Keratinocyte (primary cell): ENCODE data around the gene PCED1A. TPM values are rescaled to one million over a fixed set of nuclear protein-coding genes. Genes with fewer than 3 reads are reported as not detected.

Experiments
- DNase-seq: peaks from one replicate; pipeline ENCODE4 v3.0.0-alpha.2; 2011; ENCODE audit warnings: low read depth, missing footprints, low spot score
- FAIRE-seq: peaks from 2 replicates; lab custom pipeline; 2011; peaks lifted over from hg19 to GRCh38; lab: Jason Lieb, UNC
- H2AFZ ChIP-seq: 2 replicates; pipeline ENCODE4 v1.6.0; 2012; ENCODE audit warnings: low read length, control low read depth, inconsistent platforms; ENCODE audit not compliant: control insufficient read depth
- H3K27ac ChIP-seq: 2 replicates; pipeline ENCODE4 v1.5.1; 2011; ENCODE audit warnings: low read length; ENCODE audit not compliant: control insufficient read depth, insufficient read depth
- H3K27me3 ChIP-seq: 3 replicates; pipeline ENCODE4 v1.6.0; 2011; ENCODE audit warnings: low read length; ENCODE audit not compliant: control insufficient read depth, insufficient read depth; ENCODE audit errors: extremely low read depth
- H3K36me3 ChIP-seq, 2 experiments: 2 replicates in 1 of 2; 3 replicates in 1 of 2; pipeline ENCODE4 v1.5.1; 2011; ENCODE audit warnings: low read length in 2 of 2, mild to moderate bottlenecking in 1 of 2; ENCODE audit not compliant: control insufficient read depth in 2 of 2, insufficient read depth in 2 of 2; ENCODE audit errors: extremely low read depth in 1 of 2
- H3K4me1 ChIP-seq: 3 replicates; pipeline ENCODE4 v1.5.1; 2011; ENCODE audit warnings: low read length; ENCODE audit not compliant: control insufficient read depth, insufficient read depth; ENCODE audit errors: extremely low read depth
- H3K4me2 ChIP-seq: 3 replicates; pipeline ENCODE4 v1.6.0; 2011; ENCODE audit warnings: low read depth, low read length; ENCODE audit not compliant: control insufficient read depth, insufficient read depth; ENCODE audit errors: extremely low read depth
- H3K4me3 ChIP-seq, 3 experiments: fragments of 200-600 bp in 1 of 3; sonication (generic) in 1 of 3; 2 replicates in 2 of 3; 3 replicates in 1 of 3; pipeline ENCODE4 v1.5.1; 2011 to 2016; ENCODE audit warnings: low read length in 3 of 3, mild to moderate bottlenecking in 3 of 3, control low read depth in 2 of 3, inconsistent platforms in 1 of 3, low read depth in 1 of 3, mixed read lengths in 1 of 3, mixed run types in 1 of 3, moderate library complexity in 1 of 3; ENCODE audit not compliant: control insufficient read depth in 2 of 3, insufficient read depth in 2 of 3; ENCODE audit errors: extremely low read depth in 1 of 3
- H3K79me2 ChIP-seq: 2 replicates; pipeline ENCODE4 v1.6.0; 2012; ENCODE audit warnings: low read length; ENCODE audit not compliant: control insufficient read depth, insufficient read depth
- H3K9ac ChIP-seq: 3 replicates; pipeline ENCODE4 v1.6.0; 2011; ENCODE audit warnings: low read length; ENCODE audit not compliant: control insufficient read depth, insufficient read depth; ENCODE audit errors: extremely low read depth
- H3K9me1 ChIP-seq: 3 replicates; pipeline ENCODE4 v1.6.0; 2011; ENCODE audit warnings: low read length; ENCODE audit not compliant: control insufficient read depth, insufficient read depth; ENCODE audit errors: extremely low read depth
- H3K9me3 ChIP-seq: 2 replicates; pipeline ENCODE4 v1.5.1; 2012; ENCODE audit warnings: low read depth, low read length; ENCODE audit not compliant: control insufficient read depth
- H4K20me1 ChIP-seq: 3 replicates; pipeline ENCODE4 v1.6.0; 2011; ENCODE audit warnings: low read length; ENCODE audit not compliant: control insufficient read depth, insufficient read depth; ENCODE audit errors: extremely low read depth
- CTCF ChIP-seq, 3 experiments: IDR thresholded peaks in 1 of 3; conservative IDR thresholded peaks in 1 of 3; optimal IDR thresholded peaks in 1 of 3; 2 replicates in 2 of 3; 3 replicates in 1 of 3; pipeline versions ENCODE3 to v1.5.1; 2011; ENCODE audit warnings: low read length in 3 of 3, mild to moderate bottlenecking in 3 of 3, moderate library complexity in 2 of 3, control low read depth in 1 of 3, inconsistent platforms in 1 of 3; ENCODE audit not compliant: insufficient read depth in 2 of 3; ENCODE audit errors: extremely low read depth in 1 of 3
- EZH2 ChIP-seq: IDR thresholded peaks from one replicate; pipeline ENCODE4 v1.6.1; 2012; ENCODE audit warnings: inconsistent platforms, mild to moderate bottlenecking, low read length, moderate library complexity
- dilution Hi-C: fragments of 300-500 bp; cut with MboI; formaldehyde crosslinking; loops from one replicate; pipeline ENCODE4 v1.7.0; 2020; ENCODE audit warnings: low sequenced_read_pairs; ENCODE audit not compliant: extremely low pct_ligation_motif_present
- polyA plus RNA-seq, 5 experiments: library from polyadenylated mRNA; depleted of rRNA in 3 of 5; stranded (reverse) in 3 of 5; stranded (forward) in 1 of 5; unstranded in 1 of 5; fragments of >200 nt; gene quantifications; 1 replicate in 1 of 5; 2 replicates in 3 of 5; 3 replicates in 1 of 5; pipeline versions ENCODE4 v1.2.1 to v1.2.3, GENCODE V29; 2011 to 2012; ENCODE audit warnings: missing spikeins in 2 of 5, low read depth in 1 of 5, low replicate concordance in 1 of 5

The PCED1A gene
- polyA plus RNA-seq, 1 donor (not counting 4 experiments of a cell fraction or from before 2014, with no cell fraction given), result 5.6 TPM

DNA sequence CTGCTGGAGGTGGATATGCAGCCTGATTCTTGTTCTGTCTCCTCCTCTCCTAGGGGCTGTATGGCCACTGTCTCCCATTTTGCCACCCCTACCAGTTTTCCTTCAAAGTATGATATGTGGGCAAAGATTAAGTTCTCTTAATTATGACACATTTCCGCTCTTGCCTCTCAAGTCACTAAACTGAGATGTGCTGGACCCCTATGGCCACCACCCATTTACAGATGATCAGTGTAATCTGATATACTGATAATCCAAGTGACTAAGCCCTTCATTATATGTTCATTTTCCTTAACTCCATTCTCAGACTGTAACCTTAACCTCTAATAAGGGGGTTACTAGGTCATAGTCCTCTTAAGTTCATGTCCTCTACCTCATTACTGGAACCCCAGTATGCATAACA, 26.4 kb downstream of the PCED1A start:
- H3K27me3 ChIP-seq, result peaks cover 13% of the 10 kb centered on the region
- peaks cover 9% of the 10 kb centered on the region for H3K4me1 ChIP-seq
- no peaks in the 10 kb centered on the region for H3K9me1 ChIP-seq
- no peak overlapping the region for H3K9ac ChIP-seq
- dilution Hi-C loops, result no loop called here
- no peaks in the 10 kb centered on the region for H3K79me2 ChIP-seq
- no peak overlapping the region for H3K4me3 ChIP-seq
- no peak overlapping the region for H3K27ac ChIP-seq
- H2AFZ ChIP-seq, result no peak overlapping the region
- DNase-seq (no peak), FAIRE-seq (no peak)
- H3K4me2 ChIP-seq, result peak overlapping the region; percentile 16
- H3K9me3 ChIP-seq, result peaks cover 2% of the 10 kb centered on the region
- H4K20me1 ChIP-seq, result no peaks in the 10 kb centered on the region
- TF ChIP-seq CTCF (optimal IDR thresholded peaks at IDR 0.05 in 1 of 3, IDR thresholded peaks at IDR 0.05 in 1 of 3, conservative IDR thresholded peaks at IDR 0.05 in 1 of 3; ENCODE audit: extremely low read depth in 1 of 3, insufficient read depth in 2 of 3, low read length in 3 of 3), result no peak
- TF ChIP-seq EZH2, result no peak
- no peaks in the 10 kb centered on the region for H3K36me3 ChIP-seq

DNA sequence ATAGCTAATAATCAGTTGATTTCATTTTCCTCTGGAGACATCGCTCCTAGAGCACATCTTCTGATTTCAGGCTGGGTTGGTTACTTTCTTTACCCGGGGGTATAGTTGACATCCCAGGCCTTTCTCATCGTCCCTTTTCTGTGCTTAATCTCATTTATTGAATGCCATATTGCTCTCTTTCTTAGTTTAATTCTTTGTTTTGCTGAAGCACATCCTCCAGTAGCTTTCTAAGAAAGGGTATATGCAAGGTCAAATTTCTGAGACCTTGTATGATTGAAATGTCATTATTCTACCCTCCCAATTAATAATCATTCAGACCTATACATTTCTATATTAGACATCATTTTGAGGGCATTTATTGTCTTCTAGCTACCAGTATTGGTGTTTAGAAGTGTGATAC, 28.3 kb downstream of the PCED1A start:
- no peak for TF ChIP-seq CTCF (optimal IDR thresholded peaks at IDR 0.05 in 1 of 3, IDR thresholded peaks at IDR 0.05 in 1 of 3, conservative IDR thresholded peaks at IDR 0.05 in 1 of 3; ENCODE audit: extremely low read depth in 1 of 3, insufficient read depth in 2 of 3, low read length in 3 of 3)
- Histone ChIP-seq H3K9me3 (peaks cover 2% of the 10 kb centered on the region), H2AFZ (no peak overlapping the region), H3K27ac (no peak overlapping the region), H3K79me2 (no peaks in the 10 kb centered on the region), H3K9me1 (no peaks in the 10 kb centered on the region), H3K9ac (no peak overlapping the region), H4K20me1 (no peaks in the 10 kb centered on the region), H3K36me3 (no peaks in the 10 kb centered on the region), H3K4me2 (no peak overlapping the region), H3K4me1 (peaks cover 9% of the 10 kb centered on the region), H3K4me3 (no peak overlapping the region), H3K27me3 (peaks cover 9% of the 10 kb centered on the region)
- no peak for FAIRE-seq
- DNase-seq, result no peak
- dilution Hi-C loops, result no loop called here
